ENCODE data around the gene OR2D3. TPM values are rescaled to one million over a fixed set of nuclear protein-coding genes. Genes with fewer than 3 reads are reported as not detected.

OR2D3 gene
- total RNA-seq, 2 donors from 2014 or later = not detected

- Histone ChIP-seq H3K27me3 (no peaks in the 10 kb centered on the region), H3K9me3 (no peaks in the 10 kb centered on the region), H3K27ac (peak within 1 kb of the TSS in 3 of 4 donors; percentile 58 to 70 (median 59)), H3K4me3 (peak within 1 kb of the TSS; percentile 39 to 68), H3K4me1 (peaks cover 10% of the 10 kb centered on the region), H3K36me3 (replicated peaks in 1 of 2; ENCODE audit: insufficient read depth in 1 of 2, low read depth in 2 of 2) (no peaks in the 10 kb centered on the region)
- WGBS, 2 donors = 2 to 4% methylated on average over 26 to 60 of the region's 61 CpGs
- DNase-seq (peak; percentile 76 to 85 (median 79)), ATAC-seq (peak; percentile 86)
- peak in 2 of 3 donors; percentile 45 to 50 for TF ChIP-seq POLR2A (IDR thresholded peaks at IDR 0.05)
- TF ChIP-seq, protein P1, sequence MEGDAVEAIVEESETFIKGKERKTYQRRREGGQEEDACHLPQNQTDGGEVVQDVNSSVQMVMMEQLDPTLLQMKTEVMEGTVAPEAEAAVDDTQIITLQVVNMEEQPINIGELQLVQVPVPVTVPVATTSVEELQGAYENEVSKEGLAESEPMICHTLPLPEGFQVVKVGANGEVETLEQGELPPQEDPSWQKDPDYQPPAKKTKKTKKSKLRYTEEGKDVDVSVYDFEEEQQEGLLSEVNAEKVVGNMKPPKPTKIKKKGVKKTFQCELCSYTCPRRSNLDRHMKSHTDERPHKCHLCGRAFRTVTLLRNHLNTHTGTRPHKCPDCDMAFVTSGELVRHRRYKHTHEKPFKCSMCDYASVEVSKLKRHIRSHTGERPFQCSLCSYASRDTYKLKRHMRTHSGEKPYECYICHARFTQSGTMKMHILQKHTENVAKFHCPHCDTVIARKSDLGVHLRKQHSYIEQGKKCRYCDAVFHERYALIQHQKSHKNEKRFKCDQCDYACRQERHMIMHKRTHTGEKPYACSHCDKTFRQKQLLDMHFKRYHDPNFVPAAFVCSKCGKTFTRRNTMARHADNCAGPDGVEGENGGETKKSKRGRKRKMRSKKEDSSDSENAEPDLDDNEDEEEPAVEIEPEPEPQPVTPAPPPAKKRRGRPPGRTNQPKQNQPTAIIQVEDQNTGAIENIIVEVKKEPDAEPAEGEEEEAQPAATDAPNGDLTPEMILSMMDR (IDR thresholded peaks at IDR 0.05) = no peak
- intact Hi-C loops (cut with DNase I) = no loop called here
Observed at GRCh38 chr11:6926208-6927029, 5.6 kb downstream of the OR2D3 start, which contains the start of gene ZNF215. Gene ZNF215 (plus strand): TSS chr11:6926426. CDS start chr11:6932273, 5,847 bp downstream.

DNA sequence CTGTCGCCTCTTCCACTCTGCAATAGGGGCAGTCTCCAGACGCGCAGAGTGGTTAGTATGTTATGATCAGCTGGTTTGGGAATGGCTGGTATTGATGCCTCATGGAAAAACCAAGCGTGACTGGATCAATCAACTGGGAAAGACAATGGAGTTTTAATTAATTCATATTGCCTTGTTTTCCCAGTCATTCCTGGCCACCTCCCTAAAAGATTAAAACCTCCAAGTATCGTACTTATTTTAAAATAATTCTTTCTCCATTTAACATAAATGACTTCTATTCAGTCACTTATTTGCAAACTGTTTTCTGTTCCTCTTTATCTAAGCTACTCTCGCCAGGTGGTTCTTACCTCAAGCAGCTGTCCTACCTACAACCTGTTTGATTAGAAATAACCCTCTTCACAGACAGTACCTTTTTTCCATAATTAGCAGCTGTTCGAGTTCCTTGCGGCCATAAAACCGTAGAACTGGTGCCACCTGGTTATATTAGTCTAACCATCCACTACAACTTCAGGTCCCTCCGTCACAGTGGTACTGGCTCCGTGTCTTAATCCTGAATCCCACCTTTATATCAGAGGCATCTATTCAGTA is 6.3 kb downstream of the OR2D3 start:
- no peak for DNase-seq
- no peaks in the 10 kb centered on the region for H3K9me3 ChIP-seq
- intact Hi-C loops (cut with DNase I) = no loop called here
- H3K27ac ChIP-seq = peak overlapping the region in 3 of 4 donors; percentile 58 to 70 (median 59)
- H3K36me3 ChIP-seq (replicated peaks in 1 of 2; ENCODE audit: insufficient read depth in 1 of 2, low read depth in 2 of 2) = no peaks in the 10 kb centered on the region
- TF ChIP-seq, protein P1 (IDR thresholded peaks at IDR 0.05) = no peak
- TF ChIP-seq POLR2A (IDR thresholded peaks at IDR 0.05) = no peak
- H3K27me3 ChIP-seq = no peaks in the 10 kb centered on the region
- 4 to 5% methylated on average over 11 of the region's 11 CpGs for WGBS, 2 donors
- peak overlapping the region; percentile 39 to 68 for H3K4me3 ChIP-seq
- ATAC-seq = no peak
- peaks cover 10% of the 10 kb centered on the region for H3K4me1 ChIP-seq

GRCh38 chr11:6928916-6929315 is 8.1 kb downstream of the OR2D3 start:
- intact Hi-C loops (cut with DNase I) = no loop called here
- no peaks in the 10 kb centered on the region for H3K27me3 ChIP-seq
- H3K27ac ChIP-seq = no peak overlapping the region
- DNase-seq = no peak
- no peak for ATAC-seq
- TF ChIP-seq POLR2A (IDR thresholded peaks at IDR 0.05) = no peak
- TF ChIP-seq, protein P1 (IDR thresholded peaks at IDR 0.05) = no peak
- H3K4me3 ChIP-seq = no peak overlapping the region
- peaks cover 10% of the 10 kb centered on the region for H3K4me1 ChIP-seq
- WGBS, 2 donors = 71 to 73% methylated on average over 4 of the region's 4 CpGs
- H3K9me3 ChIP-seq = no peaks in the 10 kb centered on the region
- H3K36me3 ChIP-seq (replicated peaks in 1 of 2; ENCODE audit: insufficient read depth in 1 of 2, low read depth in 2 of 2) = no peaks in the 10 kb centered on the region

GRCh38 chr11:6931146-6931713 is 10.4 kb downstream of the OR2D3 start:
- H3K9me3 ChIP-seq = no peaks in the 10 kb centered on the region
- 89 to 93% methylated on average over 3 of the region's 3 CpGs for WGBS, 2 donors
- no peaks in the 10 kb centered on the region for H3K36me3 ChIP-seq (replicated peaks in 1 of 2; ENCODE audit: insufficient read depth in 1 of 2, low read depth in 2 of 2)
- H3K4me3 ChIP-seq = no peak overlapping the region
- ATAC-seq (no peak), DNase-seq (no peak)
- peaks cover 5% of the 10 kb centered on the region for H3K4me1 ChIP-seq
- TF ChIP-seq POLR2A (IDR thresholded peaks at IDR 0.05) = no peak
- TF ChIP-seq, protein P1 (IDR thresholded peaks at IDR 0.05) = no peak
- no peak overlapping the region for H3K27ac ChIP-seq
- H3K27me3 ChIP-seq = no peaks in the 10 kb centered on the region
- intact Hi-C loops (cut with DNase I) = no loop called here

All from body of pancreas (tissue), 4 donors.